Activated T-helper 1 cell treated with anti-CD3 and anti-CD28 coated beads, Interleukin-2, amount 50 U/mL, for 16 hours (primary cell): ENCODE data around the gene PTPRT.

Source experiments
- DNase-seq, 2 donors: peaks; one replicate each; pipeline ENCODE4 v3.0.0-alpha.2; 2020; ENCODE audit warnings: low read depth in 1 of 2, low spot score in 1 of 2

PTPRT gene

GRCh38 chr20:42341654-42342053, 848.1 kb downstream of the PTPRT start:
- no peak for DNase-seq

- DNase-seq: no peak
Observed at GRCh38 chr20:42340368-42340767, 849.3 kb downstream of the PTPRT start.

GRCh38 chr20:42338294-42339201, 851.2 kb downstream of the PTPRT start:
- DNase-seq: no peak

- DNase-seq: no peak
Observed at GRCh38 chr20:42336576-42336975, 853.1 kb downstream of the PTPRT start.

- DNase-seq: no peak
Observed at GRCh38 chr20:42319252-42320013, 870.3 kb downstream of the PTPRT start.

- DNase-seq: no peak
Observed at GRCh38 chr20:42313704-42314103, 876.0 kb downstream of the PTPRT start.

GRCh38 chr20:42309050-42309449, 880.7 kb downstream of the PTPRT start:
- no peak for DNase-seq

GRCh38 chr20:42308171-42308570, 881.5 kb downstream of the PTPRT start:
- DNase-seq: no peak

GRCh38 chr20:42295592-42295991, 894.1 kb downstream of the PTPRT start:
- DNase-seq: no peak

GRCh38 chr20:42294976-42295375, 894.7 kb downstream of the PTPRT start:
- DNase-seq: no peak

GRCh38 chr20:42281801-42282200, 907.9 kb downstream of the PTPRT start:
- DNase-seq: no peak

- no peak for DNase-seq
Observed at GRCh38 chr20:42276718-42277602, 912.7 kb downstream of the PTPRT start.

- DNase-seq: no peak
Observed at GRCh38 chr20:42274986-42275385, 914.7 kb downstream of the PTPRT start.

- no peak for DNase-seq
Observed at GRCh38 chr20:42272516-42272915, 917.2 kb downstream of the PTPRT start.

- no peak for DNase-seq
Observed at GRCh38 chr20:42270539-42270938, 919.2 kb downstream of the PTPRT start.

GRCh38 chr20:42267793-42268384, 921.8 kb downstream of the PTPRT start:
- no peak for DNase-seq

- no peak for DNase-seq
Observed at GRCh38 chr20:42261766-42262270, 927.9 kb downstream of the PTPRT start.

GRCh38 chr20:42260184-42260583, 929.5 kb downstream of the PTPRT start:
- no peak for DNase-seq

- no peak for DNase-seq
Observed at GRCh38 chr20:42259389-42259788, 930.3 kb downstream of the PTPRT start.

- no peak for DNase-seq
Observed at GRCh38 chr20:42258564-42259302, 931.0 kb downstream of the PTPRT start.
